NCI-H748 treated with DMSO at 0.1 percent for 48 hours (cell line): ENCODE results near the gene STXBP1.
"Not testable (repeated sequence)": the region's sequence is repeated elsewhere in the genome, so short reads cannot be mapped to it uniquely, and the experiment has no call there.

Source experiments
- DNase-seq: peaks from one replicate; lab custom pipeline; 2025; lab: John Stamatoyannopoulos, UW

The STXBP1 gene

DNA sequence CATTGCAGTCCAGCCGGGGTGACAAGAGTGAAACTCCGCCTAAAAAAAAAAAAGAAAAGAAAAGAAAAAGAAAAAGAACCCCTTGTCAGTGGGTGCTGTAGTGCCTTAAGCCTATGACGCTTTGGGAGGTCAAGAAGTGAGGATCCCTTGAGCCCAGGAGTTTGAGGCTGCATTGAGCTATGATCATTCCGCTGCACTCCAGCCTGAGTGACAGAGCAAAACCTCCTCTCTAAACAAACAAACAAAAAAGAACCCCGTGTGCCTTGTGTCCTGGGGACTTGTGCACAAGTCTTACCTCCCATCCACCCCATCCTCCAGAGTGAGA, 33.5 kb upstream of the STXBP1 start:
- no peak for DNase-seq

DNA sequence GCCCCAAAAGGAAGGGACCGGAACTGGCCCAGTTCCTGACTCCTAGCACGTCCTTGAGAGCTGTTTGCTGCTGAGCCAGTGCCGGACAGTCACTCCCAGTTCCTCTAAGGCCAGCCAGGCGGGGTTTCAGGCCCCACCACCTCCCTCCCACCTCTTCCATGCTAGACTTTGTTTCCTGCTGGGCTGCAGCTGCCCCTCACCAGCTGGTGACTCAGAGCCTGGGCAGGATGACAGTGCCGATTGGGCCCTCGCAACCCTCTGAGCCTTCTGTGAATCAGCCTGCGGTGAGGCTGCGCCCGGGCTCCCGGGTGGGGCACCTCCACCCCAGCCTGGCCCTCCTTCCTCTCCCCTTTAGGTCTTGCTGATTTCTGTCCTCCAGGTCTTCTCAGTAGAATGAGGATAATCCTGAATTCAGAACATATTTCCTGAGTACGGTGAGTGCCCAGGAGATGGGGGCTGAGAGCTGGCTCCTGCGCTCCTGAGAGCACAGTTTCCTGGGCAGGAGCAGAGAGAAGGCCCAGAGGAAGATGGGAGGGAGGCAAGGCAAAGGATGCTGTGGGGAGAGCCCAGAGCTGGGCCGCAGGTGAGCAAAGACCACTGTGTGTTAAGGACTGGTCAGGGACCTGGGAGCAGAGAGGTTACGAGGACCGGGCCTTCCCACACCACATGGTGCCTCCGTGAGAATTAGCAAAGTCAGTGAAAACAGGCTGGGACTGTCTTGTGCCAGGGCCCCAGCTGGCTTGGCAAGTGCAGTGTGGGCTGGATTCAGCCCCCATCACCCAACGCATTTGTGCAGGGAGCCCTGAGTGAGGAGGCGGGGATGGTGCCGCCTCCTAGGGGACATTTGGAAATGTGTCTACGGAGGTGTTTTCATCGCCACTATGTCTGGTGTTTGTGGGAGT, 32.9 kb upstream of the STXBP1 start:
- DNase-seq: peak; percentile 66

DNA sequence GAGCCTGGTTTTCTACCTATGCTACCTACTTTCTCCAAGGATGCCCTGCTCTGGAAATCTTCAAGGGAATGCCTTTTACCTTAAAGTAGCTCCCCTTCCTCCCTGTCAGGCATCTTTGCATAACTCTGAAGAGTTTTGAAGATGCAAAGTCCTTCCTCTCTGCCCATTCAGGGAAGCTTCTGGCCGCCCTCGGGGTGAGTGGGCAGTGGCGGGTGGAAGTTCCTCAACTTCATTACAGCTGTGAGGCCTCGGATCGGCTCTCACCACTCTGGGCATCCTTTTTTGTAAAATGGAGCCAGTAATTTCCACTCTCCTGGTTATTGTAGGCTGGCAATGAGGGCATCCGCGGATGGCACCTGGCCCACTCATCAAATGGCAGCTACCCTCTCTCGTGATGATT, 31.7 kb upstream of the STXBP1 start:
- DNase-seq: no peak

DNA sequence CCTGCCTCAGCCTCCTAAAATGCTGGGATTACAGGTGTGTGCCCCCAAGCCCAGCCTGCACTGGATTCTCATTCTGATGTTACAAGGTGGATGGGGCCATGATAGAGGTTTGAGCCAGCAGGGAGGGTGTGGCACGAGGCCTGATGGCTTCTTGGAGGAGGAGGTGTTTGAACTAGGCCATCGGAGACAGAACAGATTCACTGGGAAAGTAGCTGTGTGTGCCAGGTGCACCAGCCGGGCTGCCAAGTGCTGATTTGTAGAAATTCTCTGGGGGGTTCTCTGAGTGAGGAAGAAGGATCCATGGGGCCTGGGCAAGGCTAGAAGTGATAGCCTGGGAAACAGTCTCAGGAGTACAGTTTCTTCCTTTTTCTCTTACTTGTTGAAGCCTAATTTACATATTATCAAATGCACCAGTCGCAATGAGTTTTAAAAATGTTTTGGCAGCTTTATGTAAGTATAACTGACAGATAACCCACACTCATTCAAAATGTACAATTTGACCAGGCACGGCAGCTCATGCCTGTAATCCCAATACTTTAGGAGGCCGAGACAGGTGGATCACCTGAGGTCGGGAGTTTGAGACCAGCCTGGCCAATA, 31.1 kb upstream of the STXBP1 start:
- DNase-seq: no peak

DNA sequence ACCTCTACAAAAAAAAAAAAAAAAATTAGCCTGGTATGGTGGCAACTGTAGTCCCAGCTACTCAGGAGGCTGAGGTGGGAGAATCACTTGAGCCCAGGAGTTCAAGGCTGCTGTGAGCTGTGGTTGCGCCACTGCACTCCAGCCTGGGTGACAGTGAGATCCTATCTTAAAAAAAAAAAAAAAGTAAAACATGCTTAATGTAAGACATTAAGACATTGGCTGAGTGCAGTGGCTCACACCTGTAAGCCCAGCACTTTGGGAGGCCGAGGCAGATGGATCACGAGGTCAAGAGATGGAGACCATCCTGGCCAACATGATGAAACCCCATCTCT, 27.6 kb upstream of the STXBP1 start:
- not testable (repeated sequence) for DNase-seq

DNA sequence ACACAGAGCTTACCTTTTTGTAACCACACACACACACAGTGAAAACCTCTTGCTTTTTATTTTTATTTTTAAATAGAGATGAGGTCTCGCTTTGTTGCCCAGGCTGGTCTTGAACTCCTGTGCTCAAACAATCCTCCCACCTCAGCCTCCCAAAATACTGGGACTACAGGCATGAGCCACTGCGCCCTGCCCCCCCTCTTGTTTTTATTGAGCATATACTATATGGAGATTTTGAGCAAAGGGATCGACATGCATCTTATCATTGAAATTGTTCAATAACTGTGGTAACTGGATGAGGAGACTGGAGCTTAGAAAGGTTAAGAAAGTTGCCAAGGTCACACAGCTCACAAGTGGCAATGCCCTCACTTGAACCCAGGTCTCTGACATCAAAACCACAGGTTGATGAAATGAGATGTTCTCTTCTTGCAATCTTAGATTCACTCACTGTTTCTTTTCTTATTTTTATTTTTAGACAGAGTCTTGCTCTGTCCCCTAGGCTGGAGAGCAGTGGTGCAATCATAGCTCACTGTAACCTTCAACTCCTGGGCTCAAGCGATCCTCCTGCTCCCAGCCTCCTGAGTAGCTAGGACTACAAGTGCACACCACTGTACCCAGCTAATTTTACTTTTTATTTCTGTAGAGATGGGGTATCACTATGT, 26.8 kb upstream of the STXBP1 start:
- no peak for DNase-seq

DNA sequence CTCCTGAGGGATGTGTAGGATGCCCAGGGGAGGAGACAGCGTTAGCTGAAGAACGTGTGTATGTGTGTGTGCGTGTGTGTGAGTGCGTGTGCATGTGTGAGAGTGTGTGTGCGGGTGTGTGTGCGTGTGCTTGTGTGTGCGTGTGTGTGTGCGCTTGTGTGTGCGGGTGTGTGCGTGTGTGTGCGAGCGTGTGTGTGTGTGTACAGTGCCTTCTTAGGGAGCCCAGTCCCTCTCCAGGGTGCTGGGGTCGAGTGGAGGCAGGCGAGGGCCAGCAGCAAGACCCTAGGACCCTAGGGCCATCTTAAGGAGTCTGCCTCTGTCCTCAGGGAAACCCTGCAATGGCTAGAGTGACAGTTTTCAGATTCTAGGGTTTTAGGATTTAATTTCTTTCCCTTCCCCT, 26.0 kb upstream of the STXBP1 start:
- no peak for DNase-seq

DNA sequence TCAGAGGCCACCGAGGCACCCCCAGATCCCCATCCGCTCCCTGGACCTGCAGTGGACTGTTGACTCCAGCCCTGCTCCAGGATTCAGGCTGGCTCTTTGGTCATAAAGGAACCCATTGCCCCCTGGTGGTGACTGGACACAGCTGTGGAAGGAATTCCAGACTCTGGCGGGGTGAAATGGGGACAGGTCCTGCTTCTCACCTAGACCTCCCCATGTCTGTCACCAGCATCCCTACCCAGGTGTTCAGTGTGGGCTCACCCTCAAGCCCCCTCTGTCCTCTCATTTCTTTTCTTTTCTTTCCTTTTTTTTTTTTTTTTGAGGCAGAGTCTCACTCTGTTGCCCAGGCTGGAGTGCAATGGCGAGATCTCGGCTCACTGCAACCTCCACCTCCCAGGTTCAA, 25.5 kb upstream of the STXBP1 start:
- peak; percentile 43 for DNase-seq

DNA sequence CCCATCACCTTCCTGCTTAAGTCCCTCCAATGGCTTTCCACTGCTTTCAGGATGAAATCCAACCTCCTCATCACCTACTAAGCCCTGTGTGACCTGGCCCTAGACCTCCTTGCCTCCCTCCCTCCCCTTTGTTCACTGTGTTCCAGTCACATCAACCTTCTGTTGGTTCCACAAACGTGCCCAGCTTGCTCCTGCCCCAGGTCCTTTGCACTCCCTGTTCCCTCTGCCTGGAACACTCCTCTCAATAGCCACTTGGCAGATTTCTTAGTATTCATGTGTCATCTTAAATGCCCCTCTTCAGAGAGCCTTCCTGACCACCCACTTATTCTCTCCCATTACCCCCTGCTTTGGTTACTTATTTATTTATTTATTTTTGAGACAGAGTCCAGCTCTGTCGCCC, 24.1 kb upstream of the STXBP1 start:
- DNase-seq: no peak

DNA sequence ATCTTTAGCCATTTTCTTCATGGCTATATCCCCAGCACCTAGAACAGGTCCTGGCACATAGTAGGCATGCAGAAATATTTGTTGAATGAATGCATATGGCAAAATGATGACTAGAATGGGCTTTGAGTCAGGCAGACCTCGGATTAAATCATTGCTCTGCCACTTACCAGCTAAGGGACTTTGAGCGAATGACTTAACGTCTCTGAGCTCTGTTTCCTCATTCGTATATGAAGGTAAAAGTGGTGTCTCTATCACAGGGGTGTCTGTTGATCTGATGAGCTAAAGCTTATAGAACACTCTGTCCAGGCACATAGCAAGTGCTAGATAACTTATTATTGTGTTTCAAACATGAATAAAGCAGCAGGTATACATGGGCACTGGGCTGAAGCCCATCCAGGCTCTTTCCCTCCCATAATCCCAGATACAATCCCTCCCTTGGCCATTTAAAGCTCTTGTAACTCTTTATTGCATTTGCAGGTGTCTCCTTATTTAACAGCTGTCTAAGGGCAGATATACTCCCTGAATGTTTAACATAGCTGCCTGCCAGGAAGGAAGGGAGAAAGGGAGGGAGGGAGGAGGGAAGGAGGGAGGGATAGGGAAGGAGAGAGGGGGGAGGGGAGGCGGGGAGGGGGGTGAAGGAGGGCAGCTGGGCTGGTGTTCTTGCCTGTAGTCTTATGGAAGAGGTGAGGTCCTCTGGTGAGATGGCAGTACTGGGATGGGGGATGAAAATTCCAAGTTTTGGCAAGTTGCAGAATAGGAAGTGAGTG, 23.2 kb upstream of the STXBP1 start:
- no peak for DNase-seq

DNA sequence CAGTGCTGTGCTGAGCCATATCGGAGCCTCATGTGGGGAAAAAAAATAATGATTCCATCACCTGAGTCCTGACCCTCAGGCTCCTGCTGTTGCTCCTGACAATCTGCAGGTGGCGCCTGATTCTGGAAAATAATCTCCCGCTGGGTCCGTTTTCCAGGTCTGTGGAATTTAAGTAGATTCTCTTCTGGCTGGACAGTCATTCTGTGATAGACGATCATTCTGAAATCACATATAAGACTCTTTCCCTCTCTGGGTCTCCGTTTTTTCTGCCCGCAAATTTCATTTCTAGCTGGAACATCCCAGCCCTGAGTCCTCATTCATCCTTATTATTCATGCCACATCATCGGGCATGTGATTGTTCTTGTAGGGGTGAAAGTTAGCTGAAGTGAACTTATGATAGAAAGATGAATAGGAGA, 22.1 kb upstream of the STXBP1 start:
- DNase-seq: peak; percentile 67

DNA sequence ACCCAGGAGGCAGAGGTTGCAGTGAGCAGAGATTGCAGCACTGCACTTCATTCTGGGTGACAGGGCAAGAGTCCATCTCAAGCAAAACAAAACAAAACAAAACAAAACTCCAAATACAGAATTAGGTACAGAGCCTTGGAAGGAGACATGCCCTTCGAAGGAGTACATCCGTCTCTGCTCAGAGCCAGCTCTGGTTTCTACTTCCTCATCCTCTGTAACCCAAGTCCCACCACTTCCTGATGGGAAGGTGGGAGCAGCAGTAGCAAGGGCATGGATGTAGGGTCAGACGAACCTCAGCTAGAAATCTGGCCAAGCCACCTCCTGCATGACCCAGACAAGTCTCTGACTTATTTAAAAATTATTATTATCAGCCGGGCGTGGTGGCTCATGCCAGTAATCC, 16.5 kb upstream of the STXBP1 start:
- DNase-seq: no peak

DNA sequence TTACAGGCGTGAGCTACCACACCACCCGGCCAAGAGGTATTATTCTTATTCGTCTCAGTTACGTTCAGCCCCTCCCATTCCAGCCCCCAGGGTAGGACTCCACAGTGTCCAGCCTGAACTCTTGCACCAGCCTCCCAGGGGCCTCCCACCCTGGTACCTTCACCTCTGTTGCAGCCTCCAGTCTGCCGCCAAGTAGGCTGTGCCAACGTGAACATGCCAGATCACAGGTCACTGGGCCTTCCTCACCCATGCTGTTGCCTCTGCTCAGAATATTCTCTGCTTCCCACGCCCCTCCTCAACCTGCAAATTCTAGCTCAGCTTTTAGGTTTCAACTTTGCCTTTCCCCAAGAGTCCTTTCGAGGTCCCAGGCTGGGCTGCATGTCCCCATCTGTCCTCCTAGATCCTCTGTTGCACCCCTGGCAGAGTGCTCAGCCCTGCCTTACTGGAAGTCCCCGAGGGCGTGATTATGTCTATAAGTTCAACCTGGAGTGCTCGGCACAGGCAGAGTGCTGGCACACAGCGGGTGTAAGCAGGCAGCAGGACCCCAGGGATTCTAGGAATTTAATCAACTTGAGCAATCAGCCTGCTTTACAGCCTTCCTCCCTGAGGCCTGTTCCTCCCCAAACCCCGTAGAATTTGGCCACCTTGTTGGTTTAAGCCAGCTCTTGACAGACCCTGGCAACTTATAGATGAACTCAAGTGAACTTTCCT, 13.1 kb upstream of the STXBP1 start:
- no peak for DNase-seq

DNA sequence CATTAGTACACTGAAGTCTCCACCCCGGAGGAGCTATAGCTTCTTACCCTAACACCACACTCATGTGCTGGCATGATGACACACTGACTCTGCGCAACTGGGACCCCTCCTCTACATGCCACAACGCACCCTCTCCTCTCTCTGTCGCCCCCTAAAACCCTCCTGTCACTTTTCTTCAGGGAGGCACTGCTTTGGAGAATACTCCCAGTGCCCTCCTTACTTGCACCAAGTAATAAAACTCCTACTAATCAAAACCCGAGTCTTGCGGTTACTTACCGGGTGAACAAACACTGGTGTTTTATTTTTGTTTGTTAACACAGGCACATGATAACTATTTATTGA, 12.6 kb upstream of the STXBP1 start:
- DNase-seq: no peak

DNA sequence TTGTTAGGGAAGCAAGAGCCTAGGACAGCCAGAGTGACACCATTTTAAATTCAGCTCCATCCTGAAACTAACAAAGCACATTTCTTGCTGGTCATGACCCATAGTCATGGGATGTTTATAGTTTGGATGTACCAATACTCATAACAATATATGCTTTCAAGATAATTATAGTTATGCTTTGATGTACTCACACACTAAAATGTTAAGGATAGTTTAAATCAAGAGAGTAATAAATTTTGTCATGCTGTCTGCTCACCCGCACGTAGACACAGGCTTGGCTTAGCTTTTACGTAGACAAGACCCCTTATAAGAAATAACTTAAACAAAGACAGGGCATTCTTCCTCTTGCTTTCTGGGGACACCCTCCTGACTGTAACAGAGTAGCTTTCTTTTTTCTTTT, 8.9 kb upstream of the STXBP1 start:
- no peak for DNase-seq

DNA sequence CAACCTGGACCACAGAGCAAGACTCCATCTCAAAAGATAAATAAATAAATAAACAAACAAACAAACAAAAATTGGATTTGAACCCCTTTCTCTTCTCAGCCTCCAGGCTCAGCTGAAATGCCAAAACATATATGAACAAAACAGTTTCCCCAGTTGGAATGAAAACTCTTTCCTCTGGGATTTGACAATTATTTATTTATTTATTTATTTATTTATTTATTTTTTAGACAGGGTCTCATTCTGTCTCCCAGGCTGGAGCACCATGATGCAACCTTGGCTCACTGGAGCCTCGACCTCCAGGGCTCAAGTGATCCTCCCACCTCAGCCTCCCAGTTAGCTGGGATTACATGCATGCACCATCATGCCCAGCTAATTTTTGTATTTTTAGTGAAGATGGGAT, 6.0 kb upstream of the STXBP1 start:
- no peak for DNase-seq

DNA sequence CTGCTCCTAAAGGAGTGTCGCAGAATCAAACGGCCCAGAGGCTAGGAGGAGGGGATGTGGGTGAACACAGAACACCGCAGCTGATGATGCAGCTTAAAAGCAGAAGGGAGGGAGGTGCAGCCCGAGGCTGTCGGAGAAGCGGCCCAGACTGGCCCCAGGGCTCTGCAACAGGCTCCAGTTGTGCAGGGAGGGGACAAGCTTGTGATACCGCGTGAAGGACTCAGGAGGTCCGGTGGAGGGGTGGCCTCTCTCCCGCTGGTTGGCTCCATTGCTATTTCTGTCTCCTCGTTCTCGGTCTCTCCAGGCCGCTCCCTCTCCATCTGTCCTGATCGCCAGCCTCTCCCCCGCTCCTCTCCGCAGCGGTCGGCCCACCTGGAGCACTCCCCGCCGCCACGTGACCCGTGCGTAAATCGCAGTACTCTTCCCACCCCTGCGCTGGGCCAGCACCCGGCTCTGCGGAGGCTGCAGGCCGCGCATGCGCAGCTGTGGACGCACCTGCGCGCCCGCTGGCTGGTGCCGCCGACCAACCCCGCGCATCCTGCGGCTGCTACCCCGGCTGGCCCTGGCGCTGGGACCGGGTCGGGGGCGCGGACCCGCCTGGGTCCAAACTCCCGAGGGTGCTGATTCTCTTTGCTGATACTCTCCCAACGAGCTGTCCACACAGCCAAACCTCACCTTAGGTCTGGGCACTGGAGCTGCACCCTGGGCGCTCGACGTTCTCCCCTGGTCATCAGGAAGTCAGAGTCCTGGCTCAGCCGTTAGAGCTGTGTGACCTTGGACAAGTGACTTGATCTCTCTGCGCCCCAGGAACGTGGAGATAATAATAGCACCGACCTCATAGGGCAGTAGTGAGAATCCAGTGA, 3.7 kb upstream of the STXBP1 start:
- peak; percentile 94 for DNase-seq

DNA sequence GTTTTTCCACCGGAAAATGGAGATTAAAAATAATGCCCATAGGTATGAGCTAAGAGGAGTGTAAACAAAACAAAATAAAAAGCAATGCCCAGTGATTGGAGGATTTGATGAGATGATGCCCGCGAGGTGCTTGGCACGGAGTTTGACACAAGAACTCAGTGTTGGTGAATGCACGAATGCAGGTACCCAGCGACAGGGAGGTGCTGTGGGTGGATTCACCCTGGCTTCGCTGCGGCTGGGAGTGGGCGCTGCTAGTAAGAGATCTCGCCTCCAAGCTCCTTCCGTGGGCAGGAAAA, 526 bp upstream of the STXBP1 start:
- no peak for DNase-seq

DNA sequence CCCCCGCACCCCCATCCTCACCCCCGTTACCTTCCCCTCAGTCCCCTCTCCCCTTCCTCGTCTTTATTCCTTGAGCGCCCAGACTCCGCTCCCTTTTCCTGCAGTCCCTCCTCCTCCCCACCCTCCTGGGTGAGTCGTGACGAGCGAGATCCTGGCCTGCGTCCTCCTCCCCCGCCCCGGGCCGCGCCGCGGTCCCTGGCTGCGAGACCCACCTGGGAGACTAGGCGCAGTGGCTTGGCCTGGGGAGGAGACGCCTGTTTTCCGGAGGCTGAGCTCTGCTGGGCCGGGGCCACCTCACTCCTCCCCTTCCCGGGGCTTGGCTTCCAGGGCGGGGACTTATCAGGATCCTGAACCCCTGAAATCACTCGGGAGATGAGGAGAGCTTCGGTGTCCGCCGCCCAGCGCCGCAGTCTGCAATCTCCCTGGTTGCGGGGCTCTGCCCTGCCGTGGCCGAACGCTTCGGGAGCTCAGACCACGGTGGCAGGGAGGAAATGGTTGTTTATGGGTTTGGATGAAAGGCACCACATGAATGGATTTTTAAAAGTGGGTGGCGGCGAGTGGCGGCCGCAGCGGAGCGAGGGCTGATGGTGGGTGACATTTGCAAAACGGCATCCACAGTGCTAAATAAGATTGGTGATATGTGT, 984 bp downstream of the STXBP1 start:
- DNase-seq: no peak

DNA sequence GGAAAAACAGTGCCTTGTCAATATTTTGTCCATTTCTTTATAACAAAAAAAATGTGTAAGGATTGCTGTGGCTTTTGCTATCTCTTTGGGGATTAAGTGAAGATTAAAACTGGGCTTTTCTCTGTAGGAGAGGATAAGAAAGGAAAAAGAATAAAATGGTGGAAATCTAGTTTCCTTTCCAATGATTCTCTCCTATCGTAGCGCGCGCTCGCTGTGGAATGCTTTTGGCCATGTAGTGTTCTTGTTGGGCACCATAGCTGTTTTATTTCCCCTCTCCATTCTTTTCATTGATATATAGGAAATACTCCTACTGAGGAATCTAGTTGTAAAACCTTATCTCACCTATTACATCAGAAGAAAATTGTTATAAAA, 1.5 kb downstream of the STXBP1 start:
- DNase-seq: peak; percentile 23

DNA sequence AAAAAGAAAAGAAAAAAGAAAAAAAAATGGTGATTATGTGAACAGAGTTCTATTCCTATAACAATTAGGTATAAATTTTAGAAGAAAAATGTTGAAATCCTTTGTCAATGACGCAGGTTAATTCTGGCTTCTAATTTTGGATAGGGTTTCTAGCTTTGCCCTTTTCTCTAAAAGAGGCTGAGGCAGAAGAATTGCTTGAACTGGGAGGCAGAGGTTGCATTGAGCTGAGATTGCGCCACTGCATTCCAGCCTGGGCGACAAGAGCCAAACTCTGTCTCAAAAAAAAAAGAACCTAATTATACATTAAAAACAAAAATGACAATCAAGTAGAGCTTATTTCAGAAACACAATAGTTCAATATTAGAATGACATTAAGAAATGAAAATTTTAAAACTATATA, 2.9 kb downstream of the STXBP1 start:
- no peak for DNase-seq
